Stimulated activated naive CD8-positive, alpha-beta T cell treated with anti-CD3 and anti-CD28 coated beads, Interleukin-15, amount 100 ng/mL, for 72 hours (primary cell): Measurements from ENCODE around the gene AMPH.
"Not testable (repeated sequence)": the region's sequence is repeated elsewhere in the genome, so short reads cannot be mapped to it uniquely, and the experiment has no call there.

Source experiments
- ATAC-seq: fragments of 150-1000 bp; cut with Tn5 transposase; 2 replicates; pipeline ENCODE4 v1.10.0; 2021; ENCODE audit warnings: mild to moderate bottlenecking, moderate library complexity
- DNase-seq, 2 donors: peaks; one replicate each; pipeline ENCODE4 v3.0.0; 2021 to 2022
- H3K27ac Mint-ChIP-seq, 2 donors: one replicate each; pipeline ENCODE4 v1.8.0; 2022; ENCODE audit warnings: mild to moderate bottlenecking in 2 of 2, mixed read lengths in 2 of 2, moderate library complexity in 2 of 2
- H3K27me3 Mint-ChIP-seq: one replicate; pipeline ENCODE4 v1.8.0; 2022; ENCODE audit warnings: mixed read lengths
- H3K4me1 Mint-ChIP-seq: one replicate; pipeline ENCODE4 v1.8.0; 2022; ENCODE audit warnings: mild to moderate bottlenecking, mixed read lengths
- H3K4me3 Mint-ChIP-seq, 2 donors: one replicate each; pipeline ENCODE4 v1.8.0; 2022; ENCODE audit warnings: mild to moderate bottlenecking in 2 of 2, mixed read lengths in 2 of 2, moderate library complexity in 1 of 2
- H3K9me3 Mint-ChIP-seq, 2 donors: one replicate each; pipeline ENCODE4 v1.8.0; 2022; ENCODE audit warnings: mixed read lengths in 2 of 2

Gene AMPH

DNA sequence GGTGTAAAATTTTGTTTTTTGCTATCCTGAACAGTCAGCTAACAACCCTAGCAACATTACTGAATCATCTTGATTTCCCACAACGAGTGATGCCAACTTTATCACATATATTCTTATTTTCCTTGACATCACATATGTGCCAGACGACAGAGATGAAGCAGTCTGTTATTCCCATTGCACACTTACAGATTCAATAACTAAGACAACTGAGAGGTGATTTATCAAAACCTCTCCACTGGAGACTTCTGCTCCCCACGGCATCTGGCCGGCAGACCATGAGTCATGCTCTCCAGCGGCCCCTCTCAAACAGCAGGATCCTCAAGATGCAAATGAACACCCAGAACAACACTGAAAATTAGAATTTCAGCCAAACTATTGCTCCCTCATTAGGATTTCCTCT, 57.1 kb downstream of the AMPH start:
- Mint-ChIP-seq H3K27ac (no peak overlapping the region), H3K4me3 (no peak overlapping the region), H3K4me1 (no peaks in the 10 kb centered on the region), H3K9me3 (peaks cover 10 to 12% of the 10 kb centered on the region in 2 donors), H3K27me3 (no peaks in the 10 kb centered on the region)
- no peak for DNase-seq
- ATAC-seq: no peak

DNA sequence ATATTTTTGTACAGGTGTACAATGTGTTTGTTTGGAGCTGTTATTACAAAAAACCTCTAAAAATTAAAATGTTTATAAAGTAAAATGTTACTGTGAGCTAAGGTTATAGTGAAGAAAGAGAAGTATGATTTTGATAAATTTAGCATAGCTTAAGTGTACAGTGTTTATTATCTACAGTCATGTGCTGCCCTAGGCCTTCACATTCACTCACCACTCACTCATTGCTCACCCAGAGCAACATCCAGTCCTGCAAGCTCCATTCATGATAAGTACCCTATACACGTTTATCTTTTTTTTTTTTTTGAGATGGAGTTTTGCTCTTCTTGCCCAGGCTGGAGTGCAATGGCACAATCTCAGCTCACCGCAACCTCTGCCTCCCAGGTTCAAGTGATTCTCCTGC, 59.6 kb downstream of the AMPH start:
- H3K4me3 Mint-ChIP-seq, DNase-seq, H3K27ac Mint-ChIP-seq, H3K4me1 Mint-ChIP-seq, H3K27me3 Mint-ChIP-seq, ATAC-seq: not testable (repeated sequence)
- H3K9me3 Mint-ChIP-seq: peaks cover 10 to 12% of the 10 kb centered on the region in 2 donors

DNA sequence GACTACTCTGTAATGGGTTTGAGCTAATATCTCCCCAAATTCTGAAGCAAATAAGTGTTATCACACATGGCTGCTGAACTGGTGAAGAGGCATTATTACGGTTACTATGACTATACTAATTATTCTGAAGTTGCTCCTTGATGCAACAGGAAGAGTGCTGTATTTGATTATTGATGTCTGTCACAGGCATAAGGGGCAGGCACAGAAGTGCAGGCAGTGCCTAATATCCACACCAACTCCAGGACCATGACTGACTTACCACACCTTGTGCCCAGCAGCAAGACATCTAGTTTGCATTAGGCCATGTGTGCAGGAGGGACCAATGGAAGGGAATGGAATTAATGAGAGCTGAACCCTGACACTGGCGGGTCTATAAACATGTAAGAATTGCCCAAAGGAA, 62.7 kb downstream of the AMPH start:
- Mint-ChIP-seq H3K9me3 (no peaks in the 10 kb centered on the region), H3K4me1 (no peaks in the 10 kb centered on the region), H3K4me3 (no peak overlapping the region), H3K27me3 (no peaks in the 10 kb centered on the region), H3K27ac (no peak overlapping the region)
- ATAC-seq (no peak), DNase-seq (no peak)

DNA sequence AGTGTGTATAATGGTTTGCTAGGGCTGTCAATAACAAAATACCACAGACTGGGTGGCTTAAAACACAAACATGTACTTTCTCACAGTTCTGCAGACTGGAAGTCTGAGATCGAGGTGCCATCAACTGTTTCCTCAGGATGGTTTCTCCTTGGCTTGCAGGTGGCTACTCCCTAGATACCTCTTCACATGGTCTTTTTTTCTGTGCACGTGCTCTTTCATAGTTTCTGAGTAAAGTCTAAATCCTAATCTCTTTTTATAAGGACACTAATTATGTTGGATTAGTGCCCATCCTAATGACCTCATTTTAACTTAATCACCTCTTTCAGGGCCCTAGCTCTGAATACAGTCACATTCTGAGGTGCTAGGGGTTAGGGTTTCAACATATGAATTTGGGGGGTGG, 65.9 kb downstream of the AMPH start:
- DNase-seq (no peak), ATAC-seq (no peak)
- Mint-ChIP-seq H3K9me3 (no peaks in the 10 kb centered on the region), H3K27ac (no peak overlapping the region), H3K27me3 (no peaks in the 10 kb centered on the region), H3K4me3 (no peak overlapping the region), H3K4me1 (no peaks in the 10 kb centered on the region)

DNA sequence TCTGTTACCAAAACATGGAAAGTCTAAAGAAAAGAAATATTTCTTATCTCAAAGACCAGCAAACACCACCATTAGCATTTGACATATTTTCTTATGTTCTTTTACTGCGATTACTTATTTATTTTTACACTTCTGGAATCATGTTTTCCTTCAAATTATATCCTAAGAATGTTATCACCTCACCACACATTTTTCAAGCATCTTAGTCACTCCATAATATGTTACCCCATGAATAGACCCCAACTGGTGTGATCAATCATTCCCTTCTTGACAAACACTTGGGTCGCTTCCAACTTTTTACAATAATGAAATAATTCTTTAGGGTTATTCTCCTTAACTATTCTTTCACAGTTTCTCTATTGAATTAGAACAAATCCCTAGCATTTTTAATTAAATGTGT, 67.4 kb downstream of the AMPH start:
- Mint-ChIP-seq H3K4me1 (no peaks in the 10 kb centered on the region), H3K9me3 (no peaks in the 10 kb centered on the region), H3K27me3 (no peaks in the 10 kb centered on the region), H3K27ac (no peak overlapping the region), H3K4me3 (no peak overlapping the region)
- ATAC-seq (no peak), DNase-seq (no peak)

DNA sequence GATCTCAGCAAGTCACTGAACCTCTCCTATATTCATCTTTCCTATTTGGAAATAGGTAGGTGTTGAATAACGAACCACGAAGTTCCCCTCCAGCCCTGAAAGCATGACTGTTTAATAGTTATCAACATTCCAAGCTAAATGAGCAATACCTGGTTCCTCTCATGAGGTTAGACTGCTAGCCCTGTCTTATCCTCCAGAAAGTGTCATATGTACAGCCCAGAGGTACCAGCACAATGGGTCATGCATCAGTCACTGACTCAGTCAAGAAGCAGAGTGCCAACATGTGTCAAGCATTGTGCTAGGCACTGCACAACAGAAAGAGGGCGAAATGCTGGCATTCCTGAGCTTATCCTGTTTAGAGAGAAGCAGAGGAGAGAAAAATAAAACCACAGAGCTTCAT, 70.0 kb downstream of the AMPH start:
- Mint-ChIP-seq H3K27me3 (no peaks in the 10 kb centered on the region), H3K4me1 (no peaks in the 10 kb centered on the region), H3K9me3 (no peaks in the 10 kb centered on the region), H3K4me3 (no peak overlapping the region), H3K27ac (no peak overlapping the region)
- DNase-seq (no peak), ATAC-seq (no peak)

DNA sequence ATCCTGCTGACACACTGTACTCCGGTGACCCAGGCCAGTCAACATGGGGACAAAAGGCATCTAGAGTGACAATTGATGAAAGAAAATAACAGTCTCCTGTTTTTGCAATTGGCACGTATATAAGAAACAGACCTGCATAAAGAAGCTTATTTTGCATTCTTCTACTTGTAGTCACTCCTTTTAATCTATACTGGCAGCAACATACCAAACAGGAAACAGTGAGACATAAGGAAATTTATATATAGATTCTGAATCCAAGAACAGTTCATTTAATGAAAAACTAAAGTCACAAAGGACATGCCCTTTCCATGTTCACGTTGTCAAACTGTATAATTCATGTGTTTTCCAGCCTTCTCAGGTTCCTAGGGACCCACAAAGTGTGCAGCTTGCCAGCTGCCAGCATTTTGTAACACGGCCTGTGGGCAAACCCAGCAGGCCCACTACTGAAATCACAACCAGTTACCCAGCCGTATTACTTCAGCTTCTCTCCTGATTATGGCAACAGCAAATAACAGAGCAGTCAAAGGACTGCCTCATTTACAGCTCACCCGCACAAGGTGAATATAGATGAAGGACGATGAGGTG, 72.3 kb downstream of the AMPH start:
- DNase-seq (no peak), ATAC-seq (no peak)
- no peaks in the 10 kb centered on the region for H3K9me3 Mint-ChIP-seq
- H3K4me1 Mint-ChIP-seq: no peaks in the 10 kb centered on the region
- H3K4me3 Mint-ChIP-seq: no peak overlapping the region
- no peaks in the 10 kb centered on the region for H3K27me3 Mint-ChIP-seq
- H3K27ac Mint-ChIP-seq: no peak overlapping the region

DNA sequence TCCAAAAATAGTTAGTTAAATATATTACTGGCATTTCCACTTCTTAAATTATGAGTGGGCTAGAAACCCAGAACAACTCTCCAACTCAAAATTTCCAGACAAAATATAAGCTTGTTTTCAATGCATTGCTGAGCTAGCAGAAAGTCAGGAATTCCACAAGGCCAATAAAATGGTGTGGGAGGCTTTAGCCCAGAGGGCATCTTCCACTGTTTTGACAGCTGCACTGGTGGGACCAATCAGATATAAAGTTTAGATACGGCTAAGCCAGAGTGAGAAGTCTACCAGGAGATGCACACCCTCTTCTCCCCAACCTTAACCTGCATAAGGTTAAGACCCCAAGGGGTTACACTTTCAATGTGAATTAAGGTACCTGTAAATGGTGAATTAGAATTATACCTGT, 76.6 kb downstream of the AMPH start:
- no peaks in the 10 kb centered on the region for H3K4me1 Mint-ChIP-seq
- H3K27me3 Mint-ChIP-seq: peaks cover 8% of the 10 kb centered on the region
- DNase-seq (no peak), ATAC-seq (no peak)
- H3K9me3 Mint-ChIP-seq: no peaks in the 10 kb centered on the region
- H3K4me3 Mint-ChIP-seq: no peak overlapping the region
- H3K27ac Mint-ChIP-seq: no peak overlapping the region

- Mint-ChIP-seq H3K27me3 (peaks cover 25% of the 10 kb centered on the region), H3K4me1 (no peaks in the 10 kb centered on the region)
Observed at GRCh38 chr7:38550836-38551235, 80.3 kb downstream of the AMPH start.

DNA sequence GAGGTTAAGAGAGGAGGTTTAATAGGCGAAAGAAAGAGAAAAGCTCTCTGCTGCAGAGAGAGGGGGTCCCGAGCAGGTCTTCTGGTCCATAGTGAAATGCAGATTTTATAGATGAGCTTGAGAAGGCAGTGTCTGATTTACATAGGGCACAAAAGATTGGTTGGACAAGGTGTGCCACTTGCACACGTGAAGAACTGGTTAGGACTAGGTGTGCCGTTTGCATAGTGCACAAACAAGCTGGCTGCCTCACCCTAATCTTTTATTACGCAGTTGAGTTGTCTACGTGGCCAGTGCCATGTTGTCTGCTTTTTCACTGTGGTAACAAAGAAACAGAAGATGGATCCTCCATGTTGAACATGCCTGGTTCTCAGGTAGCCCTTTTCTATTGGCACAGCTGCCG, 82.6 kb downstream of the AMPH start:
- DNase-seq: no peak
- Mint-ChIP-seq H3K9me3 (no peaks in the 10 kb centered on the region), H3K4me3 (no peak overlapping the region), H3K4me1 (no peaks in the 10 kb centered on the region), H3K27ac (no peak overlapping the region), H3K27me3 (peaks cover 25% of the 10 kb centered on the region)
- ATAC-seq: no peak

More at GRCh38 chr7:38550836-38551235, 80.3 kb downstream of the AMPH start:
- H3K9me3 Mint-ChIP-seq: no peaks in the 10 kb centered on the region
- DNase-seq (no peak), ATAC-seq (no peak)
- no peak overlapping the region for H3K4me3 Mint-ChIP-seq
- H3K27ac Mint-ChIP-seq: no peak overlapping the region

DNA sequence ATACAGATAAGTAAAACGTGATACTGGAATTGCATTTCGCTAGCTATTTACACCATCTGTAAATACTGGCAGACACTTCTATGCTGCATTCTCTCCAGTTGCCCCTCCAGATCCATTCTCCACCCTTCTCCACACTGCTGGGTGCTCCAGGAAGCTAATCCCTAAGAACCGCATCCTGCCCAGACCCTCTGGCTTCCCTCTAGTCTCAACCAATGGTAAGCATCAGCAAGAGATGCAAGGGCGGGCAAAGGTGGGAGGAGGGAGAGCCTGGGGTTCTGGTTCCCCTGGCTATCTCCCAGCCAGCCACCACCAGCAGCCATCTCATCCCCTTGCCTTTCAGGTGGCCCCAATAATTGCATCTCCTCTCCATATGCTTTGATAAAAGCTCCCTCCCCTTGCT, 84.4 kb downstream of the AMPH start:
- H3K27ac Mint-ChIP-seq: no peak overlapping the region

GRCh38 chr7:38545977-38546376, 85.2 kb downstream of the AMPH start:
- H3K4me1 Mint-ChIP-seq: no peaks in the 10 kb centered on the region
- peaks cover 17% of the 10 kb centered on the region for H3K27me3 Mint-ChIP-seq
- no peak overlapping the region for H3K4me3 Mint-ChIP-seq
- no peak for ATAC-seq
- H3K9me3 Mint-ChIP-seq: no peaks in the 10 kb centered on the region
- DNase-seq: no peak
- no peak overlapping the region for H3K27ac Mint-ChIP-seq

More for the DNA sequence above, 84.4 kb downstream of the AMPH start:
- ATAC-seq: no peak
- Mint-ChIP-seq H3K4me3 (no peak overlapping the region), H3K4me1 (no peaks in the 10 kb centered on the region), H3K27me3 (peaks cover 24% of the 10 kb centered on the region), H3K9me3 (no peaks in the 10 kb centered on the region)
- no peak for DNase-seq

- Mint-ChIP-seq H3K4me3 (no peak overlapping the region), H3K27ac (no peak overlapping the region), H3K4me1 (no peaks in the 10 kb centered on the region), H3K27me3 (peaks cover 5% of the 10 kb centered on the region), H3K9me3 (no peaks in the 10 kb centered on the region)
- no peak for ATAC-seq
- no peak for DNase-seq
Observed at GRCh38 chr7:38542156-38542555, 89.0 kb downstream of the AMPH start.

- no peak for DNase-seq
- ATAC-seq: no peak
- Mint-ChIP-seq H3K27ac (no peak overlapping the region), H3K27me3 (no peaks in the 10 kb centered on the region), H3K9me3 (no peaks in the 10 kb centered on the region), H3K4me3 (no peak overlapping the region), H3K4me1 (no peaks in the 10 kb centered on the region)
Observed at GRCh38 chr7:38541440-38541839, 89.7 kb downstream of the AMPH start.

GRCh38 chr7:38539477-38540081, 91.6 kb downstream of the AMPH start:
- no peak for DNase-seq
- Mint-ChIP-seq H3K4me3 (no peak overlapping the region), H3K9me3 (no peaks in the 10 kb centered on the region), H3K27me3 (no peaks in the 10 kb centered on the region), H3K27ac (no peak overlapping the region), H3K4me1 (no peaks in the 10 kb centered on the region)
- ATAC-seq: no peak

GRCh38 chr7:38535073-38535472, 96.1 kb downstream of the AMPH start:
- Mint-ChIP-seq H3K27me3 (peaks cover 8% of the 10 kb centered on the region), H3K27ac (no peak overlapping the region), H3K4me3 (no peak overlapping the region), H3K4me1 (no peaks in the 10 kb centered on the region), H3K9me3 (no peaks in the 10 kb centered on the region)
- ATAC-seq (no peak), DNase-seq (no peak)

DNA sequence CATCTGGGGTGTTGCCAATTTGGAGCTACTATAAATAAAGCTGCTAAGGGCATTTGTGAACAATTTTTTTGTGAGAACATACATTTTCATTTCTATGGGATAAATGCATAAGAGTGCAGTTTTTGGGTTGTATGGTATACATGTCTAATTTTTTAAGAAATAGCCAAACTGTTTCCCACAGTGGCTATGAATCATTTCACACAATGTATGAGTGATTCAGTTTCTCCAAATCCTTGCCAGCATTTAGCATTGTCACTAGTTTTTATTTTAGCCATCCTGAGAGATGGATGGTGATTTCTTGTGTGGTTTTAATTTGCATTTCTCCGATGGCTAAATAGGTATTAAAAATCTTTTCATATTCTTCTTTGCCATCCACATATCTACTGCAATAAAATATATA, 105.3 kb downstream of the AMPH start:
- Mint-ChIP-seq H3K27ac (no peak overlapping the region), H3K4me1 (no peaks in the 10 kb centered on the region), H3K4me3 (no peak overlapping the region), H3K9me3 (no peaks in the 10 kb centered on the region), H3K27me3 (peaks cover 7% of the 10 kb centered on the region)
- no peak for ATAC-seq
- no peak for DNase-seq
